ENCODE results near the gene AOC1. TPM values are rescaled to one million over a fixed set of nuclear protein-coding genes. Genes with fewer than 3 reads are reported as not detected.

The AOC1 gene
- total and polyA plus RNA-seq, 8 donors: 0.34 to 1.2 (median 0.69) TPM

DNA sequence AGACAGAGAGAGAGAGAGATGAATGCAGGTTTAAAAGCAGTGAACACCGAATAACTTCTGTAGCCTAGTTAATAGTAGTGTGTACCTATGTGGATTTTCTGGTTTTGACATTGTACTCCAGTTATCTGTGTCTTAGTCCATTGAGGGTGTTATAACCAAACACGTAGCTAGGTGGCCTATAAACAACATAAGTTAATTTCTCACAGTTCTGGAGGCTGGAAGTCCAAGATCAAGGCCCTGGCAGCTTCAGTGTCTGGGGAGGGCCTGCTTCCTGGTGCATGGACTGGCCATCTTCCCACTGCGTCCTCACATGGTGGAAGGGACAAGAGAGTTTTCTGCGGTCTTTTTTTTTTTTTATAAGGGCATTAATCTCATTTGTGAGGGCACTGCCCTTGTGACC is 23.5 kb downstream of the AOC1 start:
- Histone ChIP-seq H3K27me3 (peaks cover 0 to 11% of the 10 kb centered on the region in 2 donors), H3K4me1 (peaks cover 0 to 9% of the 10 kb centered on the region in 2 donors), H3K4me3 (no peak overlapping the region), H3K9me3 (peaks cover 0 to 12% of the 10 kb centered on the region in 2 donors), H3K27ac (no peak overlapping the region), H3K36me3 (no peaks in the 10 kb centered on the region)
- TF ChIP-seq, protein P1, sequence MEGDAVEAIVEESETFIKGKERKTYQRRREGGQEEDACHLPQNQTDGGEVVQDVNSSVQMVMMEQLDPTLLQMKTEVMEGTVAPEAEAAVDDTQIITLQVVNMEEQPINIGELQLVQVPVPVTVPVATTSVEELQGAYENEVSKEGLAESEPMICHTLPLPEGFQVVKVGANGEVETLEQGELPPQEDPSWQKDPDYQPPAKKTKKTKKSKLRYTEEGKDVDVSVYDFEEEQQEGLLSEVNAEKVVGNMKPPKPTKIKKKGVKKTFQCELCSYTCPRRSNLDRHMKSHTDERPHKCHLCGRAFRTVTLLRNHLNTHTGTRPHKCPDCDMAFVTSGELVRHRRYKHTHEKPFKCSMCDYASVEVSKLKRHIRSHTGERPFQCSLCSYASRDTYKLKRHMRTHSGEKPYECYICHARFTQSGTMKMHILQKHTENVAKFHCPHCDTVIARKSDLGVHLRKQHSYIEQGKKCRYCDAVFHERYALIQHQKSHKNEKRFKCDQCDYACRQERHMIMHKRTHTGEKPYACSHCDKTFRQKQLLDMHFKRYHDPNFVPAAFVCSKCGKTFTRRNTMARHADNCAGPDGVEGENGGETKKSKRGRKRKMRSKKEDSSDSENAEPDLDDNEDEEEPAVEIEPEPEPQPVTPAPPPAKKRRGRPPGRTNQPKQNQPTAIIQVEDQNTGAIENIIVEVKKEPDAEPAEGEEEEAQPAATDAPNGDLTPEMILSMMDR (IDR thresholded peaks at IDR 0.05): no peak
- intact Hi-C loops (cut with DNase I): no loop called here
- DNase-seq (no peak), ATAC-seq (no peak)

DNA sequence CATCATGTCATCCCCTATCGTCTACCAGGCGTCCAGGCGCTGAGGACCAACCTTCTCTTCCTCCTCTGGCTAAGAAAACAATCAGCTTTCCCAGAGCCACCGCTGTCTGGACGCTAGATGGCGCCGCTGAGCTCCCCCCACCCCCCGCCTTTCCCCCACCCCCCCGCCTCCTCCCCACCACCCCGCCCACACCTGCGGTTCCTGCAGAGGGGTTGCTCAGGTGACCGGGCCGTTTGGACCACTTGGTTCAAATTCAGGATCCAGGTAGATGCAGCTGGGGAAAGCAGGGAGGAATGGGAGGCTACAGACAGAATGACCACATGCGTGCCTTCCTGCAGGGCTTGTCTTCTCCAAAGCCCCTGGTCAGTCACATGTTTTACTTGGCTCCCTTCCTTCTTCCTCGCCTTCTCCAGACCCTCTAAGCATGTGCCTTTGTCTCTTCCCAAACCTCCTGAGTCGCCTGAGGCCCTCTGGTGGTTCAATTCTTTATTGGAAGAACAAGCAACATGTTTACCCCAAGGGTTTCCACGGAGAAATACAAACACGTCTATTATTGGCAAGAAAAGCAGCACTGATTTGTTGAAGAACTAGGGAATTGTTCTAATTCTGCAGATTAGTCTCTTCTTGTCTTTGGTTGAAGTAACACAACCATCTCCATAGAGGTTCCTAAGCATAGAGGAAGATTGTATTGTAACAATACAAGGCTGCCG is 24.7 kb downstream of the AOC1 start:
- peak in 3 of 4 donors; percentile 64 to 93 (median 83) for DNase-seq
- Histone ChIP-seq H3K9me3 (peaks cover 0 to 22% of the 10 kb centered on the region in 2 donors), H3K36me3 (no peaks in the 10 kb centered on the region), H3K27me3 (peaks cover 0 to 11% of the 10 kb centered on the region in 2 donors), H3K4me3 (no peak overlapping the region), H3K27ac (no peak overlapping the region), H3K4me1 (peaks cover 0 to 9% of the 10 kb centered on the region in 2 donors)
- TF ChIP-seq, protein P1 (IDR thresholded peaks at IDR 0.05): peak; percentile 24 to 41
- peak; percentile 88 for ATAC-seq
- intact Hi-C loops (cut with DNase I): no loop called here

DNA sequence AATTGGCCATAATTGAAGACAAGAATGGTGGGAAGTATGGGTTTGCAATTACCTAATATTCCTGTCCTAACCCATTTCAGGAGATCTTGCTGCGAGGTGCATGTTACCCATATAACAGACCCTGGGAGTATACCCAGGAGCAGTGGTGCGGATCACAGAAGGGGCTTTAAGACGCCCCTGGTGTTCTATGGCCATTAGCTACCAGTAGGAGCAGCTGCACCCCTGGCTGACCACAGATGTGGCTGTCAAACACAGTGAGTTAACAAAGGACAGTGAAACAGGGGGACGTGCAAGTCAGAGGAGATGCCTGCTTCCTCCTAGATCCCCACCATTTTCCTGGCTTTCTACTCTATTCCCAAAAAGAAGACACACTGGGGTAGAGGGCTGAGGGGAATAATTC is 25.2 kb downstream of the AOC1 start:
- H3K4me3 ChIP-seq: no peak overlapping the region
- no peaks in the 10 kb centered on the region for H3K36me3 ChIP-seq
- peaks cover 0 to 11% of the 10 kb centered on the region in 2 donors for H3K27me3 ChIP-seq
- H3K27ac ChIP-seq: no peak overlapping the region
- intact Hi-C loops (cut with DNase I): no loop called here
- TF ChIP-seq, protein P1 (IDR thresholded peaks at IDR 0.05): no peak
- no peak for DNase-seq
- ATAC-seq: peak; percentile 22
- H3K4me1 ChIP-seq: peaks cover 0 to 9% of the 10 kb centered on the region in 2 donors
- H3K9me3 ChIP-seq: peaks cover 0 to 28% of the 10 kb centered on the region in 2 donors

DNA sequence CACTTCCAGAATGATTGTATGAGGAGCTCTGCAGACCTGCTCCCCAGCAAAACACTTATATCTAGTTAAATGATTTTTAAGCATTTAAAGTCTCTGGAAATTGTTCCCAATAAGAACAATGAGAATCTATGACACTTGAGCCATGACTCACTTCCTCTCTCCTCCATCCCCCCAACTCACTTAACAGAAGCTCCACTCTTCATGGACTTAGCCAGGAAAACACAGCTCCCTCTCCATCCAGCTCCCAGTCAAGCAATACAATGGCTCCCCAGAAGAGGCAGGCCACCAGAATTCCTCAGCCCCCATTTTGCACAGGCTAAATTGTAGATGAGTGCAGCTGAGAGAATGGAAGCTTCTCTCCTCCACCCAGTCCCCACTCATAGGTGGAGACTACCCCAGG is 27.0 kb downstream of the AOC1 start:
- Histone ChIP-seq H3K27me3 (peaks cover 0 to 11% of the 10 kb centered on the region in 2 donors), H3K4me1 (peaks cover 0 to 9% of the 10 kb centered on the region in 2 donors), H3K27ac (no peak overlapping the region), H3K36me3 (no peaks in the 10 kb centered on the region), H3K4me3 (no peak overlapping the region), H3K9me3 (peaks cover 0 to 28% of the 10 kb centered on the region in 2 donors)
- intact Hi-C loops (cut with DNase I): no loop called here
- TF ChIP-seq, protein P1 (IDR thresholded peaks at IDR 0.05): no peak
- ATAC-seq (no peak), DNase-seq (no peak)

DNA sequence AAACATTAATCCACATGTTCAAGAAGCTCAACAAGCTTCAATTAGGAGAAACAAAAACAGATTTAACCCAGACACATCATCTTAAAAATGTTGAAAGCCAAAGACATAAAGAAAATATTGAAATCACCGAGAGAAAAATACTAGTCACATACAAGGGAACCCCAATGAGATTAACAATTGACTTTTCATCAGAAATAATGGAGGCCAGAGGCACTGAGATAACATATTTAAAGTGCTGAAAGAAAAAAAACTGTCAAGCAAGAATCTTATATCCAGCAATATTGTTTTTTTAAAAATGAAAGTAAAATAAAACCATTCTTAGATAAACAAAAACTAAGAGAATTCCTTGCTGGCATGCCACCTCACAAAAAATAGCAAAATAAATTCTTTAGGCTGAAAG is 28.9 kb downstream of the AOC1 start:
- intact Hi-C loops (cut with DNase I): no loop called here
- DNase-seq (no peak), ATAC-seq (no peak)
- H3K9me3 ChIP-seq: peaks cover 0 to 40% of the 10 kb centered on the region in 2 donors
- peaks cover 0 to 11% of the 10 kb centered on the region in 2 donors for H3K27me3 ChIP-seq
- H3K4me3 ChIP-seq: no peak overlapping the region
- no peak overlapping the region for H3K27ac ChIP-seq
- H3K4me1 ChIP-seq: peaks cover 0 to 7% of the 10 kb centered on the region in 2 donors
- TF ChIP-seq, protein P1 (IDR thresholded peaks at IDR 0.05): no peak
- H3K36me3 ChIP-seq: no peaks in the 10 kb centered on the region

Measured in left lung (tissue), 10 donors.